HepG2 (cell line): ENCODE data around the gene ASTN2. TPM values are rescaled to one million over a fixed set of nuclear protein-coding genes. Genes with fewer than 3 reads are reported as not detected.

Experiments
- ATAC-seq: fragments of 200-7000 bp; cut with Tn5 transposase; 3 replicates; pipeline ENCODE4 v1.9.1; 2020; ENCODE audit warnings: mild to moderate bottlenecking, moderate library complexity
- BruUV-seq: library from RNA; stranded (reverse); fragments of 400-500 nt; replicated peaks from 2 replicates; lab custom pipeline; 2021; lab: Mats Ljungman, UMichigan
- CTCF ChIA-PET: fragments of 300-600 bp; formaldehyde crosslinking; extraction: SDS; loops from one replicate; lab custom pipeline; 2021; ENCODE audit warnings: low total read pairs, inconsistent platforms, low intra/inter-chr PET ratio; lab: Yijun Ruan, JAX
- POLR2A ChIA-PET: fragments of 350-600 bp; sonication (Branson Sonifier 250); formaldehyde crosslinking; loops from one replicate; lab custom pipeline; 2020; ENCODE audit warnings: antibody characterized with exemption, inconsistent platforms; lab: Yijun Ruan, JAX
- DNase-seq: peaks from one replicate; pipeline ENCODE4 v3.0.0-alpha.2; 2015; ENCODE audit warnings: low spot score
- FAIRE-seq: peaks from 3 replicates; lab custom pipeline; 2011; peaks lifted over from hg19 to GRCh38; lab: Jason Lieb, UNC
- H2AFZ ChIP-seq: one replicate; pipeline ENCODE4 v1.6.1; 2011; ENCODE audit warnings: low read length, inconsistent platforms
- H3K27ac ChIP-seq: fragments of 300-600 bp; 3 replicates; pipeline ENCODE4 v1.8.0; 2011; ENCODE audit warnings: mixed run types, mild to moderate bottlenecking, mixed read lengths, low read length, inconsistent platforms; ENCODE audit not compliant: insufficient read depth; ENCODE audit errors: extremely low read length
- H3K27me3 ChIP-seq, 2 experiments: fragments of 200-600 bp in 1 of 2; 2 replicates in 1 of 2; 3 replicates in 1 of 2; pipeline versions ENCODE4 v1.6.0 to v1.8.0; 2011; ENCODE audit warnings: low read length in 2 of 2, mild to moderate bottlenecking in 2 of 2, moderate library complexity in 2 of 2, inconsistent platforms in 1 of 2; ENCODE audit not compliant: insufficient read depth in 2 of 2, control insufficient read depth in 1 of 2
- H3K36me3 ChIP-seq, 2 experiments: fragments of 200-600 bp in 1 of 2; replicated peaks in 1 of 2; 2 replicates in 1 of 2; 3 replicates in 1 of 2; pipeline versions ENCODE4 v1.5.1 to v1.8.0; 2011; ENCODE audit warnings: low read length in 2 of 2, inconsistent platforms in 1 of 2; ENCODE audit not compliant: insufficient read depth in 2 of 2, control insufficient read depth in 1 of 2
- H3K4me1 ChIP-seq: 2 replicates; pipeline ENCODE4 v1.5.1; 2012; ENCODE audit warnings: low read length, inconsistent platforms; ENCODE audit not compliant: insufficient read depth
- H3K4me2 ChIP-seq: 2 replicates; pipeline ENCODE4 v1.6.0; 2011; ENCODE audit warnings: low read depth, low read length, inconsistent platforms
- H3K4me3 ChIP-seq, 3 experiments: fragments of 200-600 bp in 1 of 3; sonication (generic), shearing (Covaris generic) in 1 of 3; replicated peaks in 1 of 3; 2 replicates each; pipeline ENCODE4 v1.5.1; 2011 to 2016; ENCODE audit warnings: low read length in 3 of 3, inconsistent platforms in 2 of 3, low read depth in 2 of 3, mild to moderate bottlenecking in 2 of 3, control low read depth in 1 of 3, mixed read lengths in 1 of 3; ENCODE audit not compliant: insufficient read depth in 1 of 3
- H3K79me2 ChIP-seq: one replicate; pipeline ENCODE4 v1.6.1; 2011; ENCODE audit warnings: low read length, inconsistent platforms; ENCODE audit not compliant: insufficient read depth
- H3K9ac ChIP-seq: 2 replicates; pipeline ENCODE4 v1.6.0; 2011; ENCODE audit warnings: mild to moderate bottlenecking, low read depth, low read length, inconsistent platforms; ENCODE audit not compliant: insufficient read depth
- H3K9me3 ChIP-seq: 2 replicates; pipeline ENCODE4 v1.5.1; 2012; ENCODE audit warnings: mild to moderate bottlenecking, low read length
- H4K20me1 ChIP-seq: 2 replicates; pipeline ENCODE4 v1.6.0; 2011; ENCODE audit warnings: inconsistent platforms, mild to moderate bottlenecking, low read length, moderate library complexity; ENCODE audit not compliant: insufficient read depth
- ZNF616 ChIP-seq: sonication (generic); formaldehyde crosslinking; IDR thresholded peaks from 2 replicates; pipeline ENCODE4 v1.5.0; 2020; ENCODE audit warnings: low read depth, mild to moderate bottlenecking, missing genetic modification reagents
- ZNF660 ChIP-seq: sonication (generic); formaldehyde crosslinking; IDR thresholded peaks from 2 replicates; pipeline ENCODE4 v1.5.1; 2020; ENCODE audit warnings: mild to moderate bottlenecking, low read depth, missing genetic modification reagents, borderline replicate concordance
- WGBS: methylation state at CpG from one replicate; pipeline ENCODE4 v1.1.6; 2017; ENCODE audit warnings: low lambda C conversion rate; 5-methylcytosine and 5-hydroxymethylcytosine counted together
- in situ Hi-C: cut with HindIII; loops from 2 replicates; pipeline ENCODE4 v1.10.0; 2017; ENCODE audit warnings: low pct_unique_long_range_greater_than_20kb; ENCODE audit not compliant: extremely low pct_ligation_motif_present
- intact Hi-C: fragments of 100-400 bp; cut with micrococcal nuclease; formaldehyde crosslinking; loops from one replicate; pipeline ENCODE4 v1.10.0; 2022; ENCODE audit not compliant: unreplicated experiment
- polyA plus RNA-seq, 8 experiments: library from polyadenylated mRNA; depleted of rRNA in 3 of 8; stranded (reverse) in 7 of 8; unstranded in 1 of 8; fragments of >200 nt; fragmentation: Illumina TruSeq in 4 of 8; extraction: Trizol in 4 of 8; gene quantifications; 2 replicates each; pipeline versions ENCODE4 v1.2.1 to v1.2.3, GENCODE V29; 2011 to 2016; ENCODE audit warnings: low read depth in 4 of 8, missing spikeins in 1 of 8, mixed read lengths in 1 of 8; ENCODE audit not compliant: insufficient read depth in 1 of 8
- total RNA-seq, 5 experiments: library from RNA; depleted of rRNA; stranded (reverse); fragments of >200 nt; fragmentation: Illumina TruSeq; extraction: Trizol; gene quantifications; 2 replicates each; pipeline ENCODE4 v1.2.3, GENCODE V29; 2016; ENCODE audit warnings: low read depth in 1 of 5

Gene ASTN2
- total and polyA plus RNA-seq, 2 of the 13 experiments (the other 11 are each of a cell fraction or from before 2014, with no cell fraction given): 5.2 to 13.5 TPM

GRCh38 chr9:116706310-116707290 is 708.3 kb downstream of the ASTN2 start:
- no peaks in the 10 kb centered on the region for H3K9me3 ChIP-seq
- no peak overlapping the region for H3K4me2 ChIP-seq
- ChIA-PET CTCF (no interaction called here), POLR2A (no interaction called here)
- no peaks in the 10 kb centered on the region for H3K27me3 ChIP-seq
- no peaks in the 10 kb centered on the region for H3K36me3 ChIP-seq
- FAIRE-seq (no peak), ATAC-seq (no peak), DNase-seq (no peak)
- BruUV-seq: no TSS peak
- no peak overlapping the region for H3K9ac ChIP-seq
- in situ Hi-C loops: no loop called here
- no peak overlapping the region for H2AFZ ChIP-seq
- no peak for TF ChIP-seq ZNF616 (CRISPR knock-in tag)
- 96% methylated on average over 8 of the region's 8 CpGs for WGBS
- H3K79me2 ChIP-seq: no peaks in the 10 kb centered on the region
- intact Hi-C loops: no loop called here
- no peaks in the 10 kb centered on the region for H3K4me1 ChIP-seq
- H3K27ac ChIP-seq: no peak overlapping the region
- H4K20me1 ChIP-seq: no peaks in the 10 kb centered on the region
- no peak overlapping the region for H3K4me3 ChIP-seq

GRCh38 chr9:116705531-116705930 is 709.3 kb downstream of the ASTN2 start:
- intact Hi-C loops (no loop called here), in situ Hi-C loops (no loop called here)
- H4K20me1 ChIP-seq: no peaks in the 10 kb centered on the region
- no peak for TF ChIP-seq ZNF660 (CRISPR knock-in tag)
- H3K27me3 ChIP-seq: no peaks in the 10 kb centered on the region
- H3K36me3 ChIP-seq: no peaks in the 10 kb centered on the region
- POLR2A ChIA-PET: no interaction called here
- H2AFZ ChIP-seq: no peak overlapping the region
- no peak overlapping the region for H3K27ac ChIP-seq
- BruUV-seq: no TSS peak
- FAIRE-seq: no peak
- H3K4me1 ChIP-seq: no peaks in the 10 kb centered on the region
- no peak for ATAC-seq
- H3K4me3 ChIP-seq: no peak overlapping the region
- no peaks in the 10 kb centered on the region for H3K79me2 ChIP-seq
- no peak overlapping the region for H3K9ac ChIP-seq
- no peaks in the 10 kb centered on the region for H3K9me3 ChIP-seq
- WGBS: 92% methylated on average over 1 of the region's 1 CpG
- DNase-seq: no peak
- no peak overlapping the region for H3K4me2 ChIP-seq
- CTCF ChIA-PET: no interaction called here
